NCI-H128 (cell line): ENCODE results near the gene RTEL1.
"Not testable (repeated sequence)": the region's sequence is repeated elsewhere in the genome, so short reads cannot be mapped to it uniquely, and the experiment has no call there.

Experiments used
- DNase-seq: peaks from one replicate; lab custom pipeline; 2025; ENCODE audit not compliant: unreplicated experiment; lab: John Stamatoyannopoulos, UW

Gene RTEL1

DNA sequence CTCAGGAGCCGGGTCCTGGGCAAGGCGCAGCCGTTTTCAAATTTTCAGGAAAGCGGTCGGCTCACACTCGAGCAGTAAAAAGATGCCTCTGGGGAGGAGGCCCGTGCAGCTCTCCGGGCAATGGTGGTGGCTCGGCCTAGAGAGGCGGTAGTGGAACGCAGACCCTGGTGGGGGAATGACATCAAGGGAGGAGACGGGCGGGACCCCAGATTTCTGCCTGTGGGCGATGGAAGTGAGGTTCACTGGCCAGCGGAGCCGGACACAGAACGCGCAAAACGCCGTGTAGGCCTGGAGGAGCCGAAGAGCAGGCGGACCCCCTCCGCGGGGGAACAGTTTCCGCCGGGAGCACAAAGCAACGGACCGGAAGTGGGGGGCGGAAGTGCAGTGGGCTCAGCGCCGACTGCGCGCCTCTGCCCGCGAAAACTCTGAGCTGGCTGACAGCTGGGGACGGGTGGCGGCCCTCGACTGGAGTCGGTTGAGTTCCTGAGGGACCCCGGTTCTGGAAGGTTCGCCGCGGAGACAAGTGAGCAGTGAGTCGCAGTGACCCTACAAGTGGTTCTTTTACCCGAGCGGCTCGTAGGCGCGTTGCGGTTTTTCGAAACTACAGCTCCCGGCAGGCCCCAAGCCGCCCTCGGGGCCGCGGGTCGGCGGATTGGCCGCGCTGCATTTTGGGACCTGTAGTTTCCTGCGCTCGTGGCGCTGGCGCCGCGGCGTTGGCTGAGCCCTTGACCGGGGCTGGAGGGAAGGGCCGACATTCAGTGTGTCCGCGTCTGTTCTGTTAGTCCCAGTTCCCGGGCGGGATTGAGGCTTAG is at the start of gene RTEL1:
Gene RTEL1 (plus strand): TSS at position 376 of the 812 bp plus-strand sequence. CDS start 1,091 bp downstream, outside the sequence.
- peak; percentile 75 for DNase-seq

DNA sequence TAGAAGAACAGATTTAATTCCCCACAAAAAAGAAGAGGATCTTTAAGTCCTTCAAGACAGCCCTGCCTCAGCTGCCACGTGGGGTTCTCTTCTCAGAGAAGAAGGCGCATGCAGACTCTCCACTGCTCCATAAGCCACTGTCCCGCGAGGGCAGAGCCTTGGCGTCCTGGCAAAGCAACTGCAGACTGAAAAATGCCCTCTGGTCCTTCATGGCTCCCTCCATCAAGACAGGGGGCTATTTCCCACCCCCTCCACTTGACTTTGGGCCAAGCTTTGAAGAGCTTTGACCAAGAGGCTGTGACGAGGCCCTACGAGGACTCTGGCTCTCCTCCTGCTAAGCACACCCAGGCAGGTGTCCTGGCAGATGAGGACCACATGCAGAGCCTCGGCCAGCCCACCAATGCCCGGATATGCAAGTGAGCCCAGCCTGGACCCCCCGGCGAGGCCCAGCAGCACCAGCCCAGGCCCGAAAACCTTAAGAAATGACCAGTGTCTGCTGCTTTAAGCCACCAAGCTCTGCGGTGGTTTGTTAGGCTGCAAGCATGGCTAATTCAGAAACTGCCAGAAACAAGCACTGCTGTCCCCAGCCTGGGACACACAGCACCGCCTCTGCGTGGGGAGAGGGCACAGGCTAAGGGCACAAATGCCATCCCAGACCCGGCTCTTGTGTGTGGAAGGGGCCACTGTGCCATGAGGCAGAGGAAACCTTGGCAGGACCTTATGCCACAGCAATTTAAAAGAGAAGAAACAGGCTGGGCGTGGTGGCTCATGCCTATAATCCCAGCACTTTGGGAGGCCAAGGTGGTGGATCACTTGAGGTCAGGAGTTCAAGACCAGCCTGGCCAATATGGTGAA is 47.3 kb upstream of the RTEL1 start:
- DNase-seq, result no peak

- DNase-seq, result no peak
Observed at GRCh38 chr20:63611646-63612045, 46.5 kb upstream of the RTEL1 start.

DNA sequence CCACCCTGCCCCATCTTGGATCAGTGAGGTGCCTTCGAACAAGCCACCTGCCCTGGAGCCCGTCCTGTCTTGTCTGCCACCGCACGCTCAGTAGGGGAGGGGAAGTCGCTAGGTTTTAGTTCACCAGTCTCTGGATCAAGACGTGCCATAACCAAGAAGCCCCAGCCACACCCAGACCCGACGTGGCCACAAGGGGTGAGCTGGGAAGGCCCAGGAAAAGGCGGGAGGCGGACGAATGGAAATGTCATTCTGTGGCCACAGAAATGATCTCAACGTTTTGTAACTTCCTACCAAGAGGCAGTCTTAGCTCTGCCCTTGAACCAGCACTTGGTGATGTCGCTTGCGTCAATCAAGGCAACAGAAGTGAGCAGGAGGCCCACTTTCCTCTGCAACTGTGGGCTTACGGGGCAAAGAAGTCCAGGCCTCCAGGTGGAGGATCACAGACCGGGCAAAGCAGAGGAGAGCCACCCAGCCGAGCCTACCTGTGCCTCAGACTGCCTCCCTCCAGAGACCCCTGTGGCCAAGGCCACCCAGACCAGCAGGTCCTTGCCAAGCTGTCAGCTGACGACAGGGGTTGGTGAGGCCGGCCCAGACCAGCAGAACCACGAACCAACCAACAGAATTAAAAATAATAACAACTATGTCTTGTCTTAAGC is 45.7 kb upstream of the RTEL1 start:
- no peak for DNase-seq

GRCh38 chr20:63613863-63614594 is 44.1 kb upstream of the RTEL1 start:
- DNase-seq, result not testable (repeated sequence)

DNA sequence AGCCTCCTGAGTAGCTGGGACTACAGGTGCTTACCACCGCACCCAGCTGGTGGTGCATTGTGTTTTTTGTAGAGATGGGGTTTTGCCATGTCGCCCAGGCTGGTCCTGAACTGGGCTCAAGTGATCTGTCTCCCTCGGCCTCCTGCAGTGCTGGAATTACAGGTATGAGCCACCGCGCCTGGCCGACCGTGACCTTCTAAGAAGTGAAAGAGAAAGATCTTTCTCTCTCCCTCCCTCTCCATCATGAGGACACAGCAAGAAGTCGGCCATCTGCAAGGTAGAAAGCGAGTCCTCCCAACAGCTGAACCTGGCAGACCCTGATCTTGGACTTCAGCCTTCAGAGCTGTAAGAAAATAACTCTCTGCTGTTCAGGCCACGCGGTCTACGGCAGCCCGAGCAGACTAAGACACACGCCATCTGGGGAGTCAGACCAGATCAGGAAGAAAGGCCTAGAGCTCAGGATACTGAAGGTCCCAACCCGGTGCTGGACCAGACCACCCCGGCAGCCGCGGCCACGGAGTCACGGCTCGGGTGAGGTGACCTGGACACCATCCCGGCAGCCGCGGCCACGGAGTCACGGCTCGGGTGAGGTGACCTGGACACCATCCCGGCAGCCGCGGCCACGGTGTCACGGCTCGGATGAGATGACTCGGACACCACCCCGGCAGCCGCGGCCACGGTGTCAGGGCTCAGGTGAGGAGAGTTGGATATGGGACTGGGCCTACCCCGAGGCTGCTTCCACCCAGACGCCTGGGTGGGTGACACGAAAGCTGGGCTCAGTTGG is 40.8 kb upstream of the RTEL1 start:
- DNase-seq, result no peak

GRCh38 chr20:63617876-63618265 is 40.2 kb upstream of the RTEL1 start:
- no peak for DNase-seq

- no peak for DNase-seq
Observed at GRCh38 chr20:63618291-63618980, 39.7 kb upstream of the RTEL1 start.

DNA sequence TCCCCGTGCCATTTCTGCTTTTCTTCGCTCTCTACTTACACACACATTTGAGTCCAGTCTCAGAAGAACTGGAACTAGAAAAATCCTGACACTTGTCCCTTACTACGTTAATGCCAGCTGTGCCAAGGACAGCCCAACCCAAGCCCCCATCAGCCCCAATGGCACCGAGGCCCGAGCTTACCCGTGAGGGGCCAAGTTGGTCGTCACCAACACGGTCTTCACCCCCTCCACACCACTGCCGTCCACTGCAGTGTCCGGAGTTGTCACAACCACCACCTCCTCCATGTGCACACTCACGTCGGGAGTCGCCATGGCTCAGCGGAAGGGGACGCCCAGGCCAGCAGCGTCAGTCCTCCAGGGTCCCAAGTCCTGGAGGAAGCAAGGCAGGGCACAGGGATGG is 39.0 kb upstream of the RTEL1 start:
- DNase-seq, result no peak

- no peak for DNase-seq
Observed at GRCh38 chr20:63619505-63619904, 38.6 kb upstream of the RTEL1 start.

GRCh38 chr20:63620991-63621390 is 37.1 kb upstream of the RTEL1 start:
- no peak for DNase-seq

DNA sequence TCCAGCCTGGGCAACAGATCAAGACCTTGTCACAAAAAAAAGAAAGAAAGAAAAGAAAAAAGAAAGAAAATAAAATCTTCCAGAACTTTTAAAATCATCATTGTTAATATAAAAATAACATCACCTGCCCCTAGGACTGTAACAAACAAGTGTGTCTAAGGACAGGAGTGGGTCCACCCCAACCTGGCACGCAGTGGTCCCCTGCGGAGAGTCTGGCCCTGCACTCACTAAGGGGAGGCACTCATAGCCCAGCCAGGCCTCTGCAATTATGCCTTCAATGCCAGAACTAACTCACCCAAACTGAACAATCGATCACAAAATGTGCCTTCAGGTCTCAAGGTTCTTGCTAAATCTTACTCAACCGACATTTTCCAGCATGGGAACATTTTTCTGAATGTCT is 36.0 kb upstream of the RTEL1 start:
- no peak for DNase-seq

- no peak for DNase-seq
Observed at GRCh38 chr20:63622732-63623131, 35.4 kb upstream of the RTEL1 start.

DNA sequence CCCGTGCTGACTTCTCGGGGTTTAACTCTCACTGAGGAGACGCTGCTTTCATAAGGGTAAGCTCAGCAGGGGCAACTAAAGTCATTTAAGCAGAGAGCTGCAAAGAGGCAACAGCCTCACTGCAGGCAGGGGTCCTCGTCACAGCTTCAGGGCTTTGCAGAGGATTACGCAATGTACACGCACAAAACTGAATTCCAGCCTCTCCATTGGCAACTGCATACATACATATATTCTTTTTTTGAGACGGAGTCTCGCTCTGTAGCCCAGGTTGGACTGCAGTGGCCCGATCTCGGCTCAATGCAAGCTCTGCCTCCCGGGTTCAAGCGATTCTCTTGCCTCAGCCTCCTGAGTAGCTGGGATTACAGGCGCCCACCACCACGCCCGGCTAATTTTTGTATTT is 33.6 kb upstream of the RTEL1 start:
- DNase-seq, result no peak

GRCh38 chr20:63625771-63626423 is 32.2 kb upstream of the RTEL1 start:
- DNase-seq, result no peak

- DNase-seq, result peak; percentile 47
Observed at GRCh38 chr20:63626424-63627128, 31.5 kb upstream of the RTEL1 start, which contains the start of gene GMEB2. Gene GMEB2, minus strand, starts transcription at chr20:63627101. Its CDS starts 7,704 bp downstream, at chr20:63619397.

GRCh38 chr20:63627129-63627750 is 30.9 kb upstream of the RTEL1 start:
- peak; percentile 86 for DNase-seq

- no peak for DNase-seq
Observed at GRCh38 chr20:63627751-63628245, 30.3 kb upstream of the RTEL1 start.
